ENCODE data around the gene NFE2L3.

Gene NFE2L3

GRCh38 chr7:26201247-26202018, 49.4 kb downstream of the NFE2L3 start, which contains the start of gene CBX3:
Gene CBX3 (plus strand): TSS chr7:26201745. CDS start chr7:26202999, 1,254 bp downstream.
- peak; percentile 93 for DNase-seq

GRCh38 chr7:26202019-26202990, 50.3 kb downstream of the NFE2L3 start:
- DNase-seq, result peak; percentile 34

GRCh38 chr7:26203016-26203415, 51.0 kb downstream of the NFE2L3 start:
- no peak for DNase-seq

GRCh38 chr7:26208040-26208439, 56.0 kb downstream of the NFE2L3 start:
- DNase-seq, result no peak

- no peak for DNase-seq
These were observed 61.1 kb downstream of the NFE2L3 start for GRCh38 chr7:26212921-26213718.

- no peak for DNase-seq
These were observed 62.0 kb downstream of the NFE2L3 start for GRCh38 chr7:26213807-26214515.

GRCh38 chr7:26216049-26216448, 64.1 kb downstream of the NFE2L3 start:
- no peak for DNase-seq

- DNase-seq, result no peak
These were observed 72.4 kb downstream of the NFE2L3 start for GRCh38 chr7:26224359-26224758.

- DNase-seq, result no peak
These were observed 76.0 kb downstream of the NFE2L3 start for GRCh38 chr7:26227987-26228386.

GRCh38 chr7:26233902-26234511, 82.0 kb downstream of the NFE2L3 start:
- DNase-seq, result no peak
